GM23338 (cell line): Measurements from ENCODE around the gene C5orf47. TPM values are rescaled to one million over a fixed set of nuclear protein-coding genes. Genes with fewer than 3 reads are reported as not detected.

ENCODE experiments used
- ATAC-seq: fragments of 200-7000 bp; cut with Tn5 transposase; 3 replicates; pipeline ENCODE4 v1.9.1; 2020
- DNase-seq: peaks from one replicate; pipeline ENCODE4 v3.0.0-alpha.2; 2015; ENCODE audit warnings: low spot score
- H2AFZ ChIP-seq: fragments of 200-600 bp; sonication (generic); 2 replicates; pipeline ENCODE4 v1.8.0; 2016; ENCODE audit warnings: antibody characterized with exemption, mild to moderate bottlenecking, moderate library complexity
- H3F3A ChIP-seq: fragments of 200-600 bp; sonication (generic); replicated peaks from 2 replicates; pipeline ENCODE4 v1.8.0; 2017; ENCODE audit warnings: antibody characterized with exemption, mixed run types, low read depth
- H3K27ac ChIP-seq: fragments of 200-600 bp; sonication (generic); 2 replicates; pipeline ENCODE4 v1.6.1; 2016; ENCODE audit warnings: low read depth
- H3K27me3 ChIP-seq: fragments of 200-600 bp; sonication (generic); 2 replicates; pipeline ENCODE4 v1.8.0; 2016; ENCODE audit warnings: mild to moderate bottlenecking, mixed run types, moderate library complexity; ENCODE audit not compliant: insufficient read depth
- H3K36me3 ChIP-seq: fragments of 200-600 bp; sonication (generic); 2 replicates; pipeline ENCODE4 v1.8.0; 2016; ENCODE audit warnings: mild to moderate bottlenecking; ENCODE audit not compliant: insufficient read depth
- H3K4me1 ChIP-seq: fragments of 200-600 bp; sonication (generic); 2 replicates; pipeline ENCODE4 v1.8.0; 2016; ENCODE audit warnings: mild to moderate bottlenecking, moderate library complexity; ENCODE audit not compliant: insufficient read depth
- H3K4me2 ChIP-seq: fragments of 200-600 bp; sonication (generic); 2 replicates; pipeline ENCODE4 v1.7.1; 2017; ENCODE audit warnings: mixed run types
- H3K4me3 ChIP-seq: fragments of 200-600 bp; sonication (generic); 2 replicates; pipeline ENCODE4 v1.6.1; 2016; ENCODE audit warnings: mixed run types
- H3K79me2 ChIP-seq: fragments of 200-600 bp; sonication (generic); replicated peaks from 2 replicates; pipeline ENCODE4 v1.8.0; 2017; ENCODE audit warnings: mild to moderate bottlenecking; ENCODE audit not compliant: insufficient read depth
- H3K9me2 ChIP-seq: fragments of 200-600 bp; sonication (generic); 2 replicates; pipeline ENCODE4 v1.8.0; 2017; ENCODE audit not compliant: insufficient read depth
- H4K20me1 ChIP-seq: fragments of 200-600 bp; sonication (generic); replicated peaks from 2 replicates; pipeline ENCODE4 v1.8.0; 2017; ENCODE audit warnings: mild to moderate bottlenecking; ENCODE audit not compliant: insufficient read depth
- H3K27ac Mint-ChIP-seq: 2 replicates; pipeline ENCODE4 v1.8.0; 2020; ENCODE audit warnings: inconsistent platforms, mild to moderate bottlenecking, moderate library complexity, mixed read lengths
- H3K27me3 Mint-ChIP-seq: 3 replicates; pipeline ENCODE4 v1.8.0; 2022; ENCODE audit warnings: low read depth, mild to moderate bottlenecking, moderate library complexity, mixed read lengths, inconsistent platforms; ENCODE audit not compliant: insufficient read depth, poor library complexity
- H3K36me3 Mint-ChIP-seq: 3 replicates; pipeline ENCODE4 v1.8.0; 2021; ENCODE audit warnings: low read depth, mild to moderate bottlenecking, inconsistent platforms, moderate library complexity, mixed read lengths
- H3K4me1 Mint-ChIP-seq: 3 replicates; pipeline ENCODE4 v1.8.0; 2020; ENCODE audit warnings: mild to moderate bottlenecking, inconsistent platforms, mixed read lengths
- H3K4me3 Mint-ChIP-seq: 3 replicates; pipeline ENCODE4 v1.8.0; 2021; ENCODE audit warnings: moderate library complexity, mild to moderate bottlenecking, inconsistent platforms, mixed read lengths
- H3K9me3 Mint-ChIP-seq: 3 replicates; pipeline ENCODE4 v1.8.0; 2020; ENCODE audit warnings: moderate library complexity, mild to moderate bottlenecking, inconsistent platforms, mixed read lengths
- EZH2 ChIP-seq: fragments of 200-600 bp; sonication (generic); IDR thresholded peaks from one replicate; pipeline ENCODE4 v1.8.0; 2017; ENCODE audit warnings: antibody characterized with exemption, mild to moderate bottlenecking, low read depth; ENCODE audit not compliant: unreplicated experiment
- JUNB ChIP-seq: IDR thresholded peaks from one replicate; pipeline ENCODE4 v1.6.1; 2016; ENCODE audit warnings: antibody characterized with exemption; ENCODE audit not compliant: unreplicated experiment
- NANOG ChIP-seq: IDR thresholded peaks from 2 replicates; pipeline ENCODE4 v1.6.1; 2016; ENCODE audit warnings: antibody characterized with exemption, borderline replicate concordance
- POLR2AphosphoS5 ChIP-seq: IDR thresholded peaks from 2 replicates; pipeline ENCODE4 v1.6.1; 2016; ENCODE audit warnings: antibody characterized with exemption, low read depth
- STAT1 ChIP-seq: IDR thresholded peaks from one replicate; pipeline ENCODE4 v1.6.1; 2016; ENCODE audit warnings: antibody characterized with exemption; ENCODE audit not compliant: unreplicated experiment
- ZNF331 ChIP-seq: fragments of 250-450 bp; sonication (Bioruptor Pico); IDR thresholded peaks from 2 replicates; pipeline ENCODE4 v1.5.0; 2020; ENCODE audit warnings: low read depth, mild to moderate bottlenecking, moderate library complexity
- polyA plus RNA-seq: library from polyadenylated mRNA; unstranded; fragments of >200 nt; fragmentation: Nextera tagmentation; extraction: Ambion mirVana; gene quantifications from 2 replicates; pipeline ENCODE4 v1.2.1, GENCODE V29; 2016
- total RNA-seq: library from RNA; depleted of rRNA; stranded (reverse); fragments of >200 nt; shearing (Covaris generic); gene quantifications from 2 replicates; pipeline ENCODE4 v1.2.3, GENCODE V29; 2014
- TF ChIP-seq, protein P1 (sequence below): fragments of 250-450 bp; sonication (Bioruptor Pico); IDR thresholded peaks from 2 replicates; pipeline ENCODE4 v1.5.0; 2020; ENCODE audit warnings: mild to moderate bottlenecking, moderate library complexity
- TF ChIP-seq, protein P2 (sequence below), 2 experiments: fragments of 200-600 bp in 1 of 2; sonication (generic) in 1 of 2; conservative IDR thresholded peaks; 2 replicates each; pipeline versions ENCODE4 v1.5.1 to v1.6.1; 2016 to 2017; ENCODE audit warnings: antibody characterized with exemption in 2 of 2, low read depth in 2 of 2, mild to moderate bottlenecking in 2 of 2, moderate library complexity in 1 of 2

The C5orf47 gene
- total and polyA plus RNA-seq, 2 experiments from 2014 or later = 0.63 to 1.1 TPM

DNA sequence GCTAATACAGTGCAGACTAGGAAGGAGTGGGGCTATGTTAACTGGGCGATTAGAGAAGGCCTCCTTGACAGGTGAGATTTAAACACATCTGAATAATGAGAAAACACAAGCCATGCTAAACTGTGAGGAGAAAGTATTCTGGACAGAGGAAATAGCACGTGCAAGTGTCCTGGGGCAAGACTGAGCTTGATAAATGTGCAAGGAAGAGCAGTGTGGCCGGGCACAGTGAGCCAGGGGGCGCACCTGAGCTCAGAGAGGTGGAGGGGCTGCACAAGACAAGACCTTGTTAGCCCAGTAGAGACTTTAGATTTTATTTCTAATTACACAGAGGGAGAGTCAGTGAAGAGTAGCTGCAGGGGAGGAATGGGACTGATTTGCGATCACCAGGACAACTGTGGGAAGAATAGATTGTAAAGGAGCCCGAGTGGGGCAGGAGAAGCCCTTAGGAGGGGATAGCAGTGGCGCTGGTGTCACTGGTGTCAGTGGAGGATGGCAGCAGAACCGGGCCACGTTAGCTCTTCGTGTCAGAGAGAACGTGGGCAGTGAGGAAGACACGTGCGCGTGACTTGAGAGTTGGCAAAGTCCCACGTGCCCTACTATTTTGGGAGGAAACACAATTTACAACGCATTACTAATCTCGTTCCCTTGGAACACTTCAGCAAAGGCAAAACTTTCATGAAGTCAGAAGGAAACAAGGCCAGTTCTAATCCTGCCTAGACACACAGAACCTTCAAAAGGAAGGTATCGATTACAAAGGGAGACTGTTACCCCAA lies 17.9 kb upstream of the C5orf47 start:
- no peak overlapping the region; the same call in 1 of the 2 replicates for H3K27ac Mint-ChIP-seq
- H3K27me3 Mint-ChIP-seq = peaks cover 10% of the 10 kb centered on the region

DNA sequence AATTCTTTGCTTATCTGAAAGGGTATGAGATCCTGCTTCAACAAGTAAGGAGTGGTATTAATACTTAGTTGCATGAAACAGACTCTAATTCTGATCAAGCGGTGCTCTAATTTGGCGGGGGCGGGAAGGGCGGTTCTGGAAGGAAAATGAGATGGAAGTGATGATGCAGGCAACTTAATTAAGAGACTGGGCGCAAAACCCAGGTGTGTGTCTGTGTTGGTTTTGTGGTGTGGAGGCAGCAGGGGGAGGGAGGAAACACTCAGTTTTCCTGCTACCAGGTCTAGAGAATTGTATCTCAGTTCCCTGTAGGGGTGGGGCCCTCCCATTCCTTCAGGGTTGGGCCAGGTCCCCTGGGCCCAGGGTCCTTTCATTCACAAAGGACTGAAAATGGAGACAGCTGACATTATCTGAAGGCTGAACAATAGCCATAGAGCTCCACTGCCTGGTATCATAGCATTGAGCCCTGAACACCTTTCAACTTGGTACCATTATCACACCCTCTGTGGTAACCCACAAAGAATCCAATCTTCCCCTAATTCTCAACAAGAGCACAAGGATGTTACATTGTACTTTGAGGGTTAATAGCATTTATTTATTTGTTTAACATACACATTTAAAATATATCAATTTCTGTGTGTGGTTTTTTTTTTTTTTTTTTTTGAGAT lies 17.2 kb upstream of the C5orf47 start:
- DNase-seq = no peak
- TF ChIP-seq ZNF331 = no peak
- TF ChIP-seq, protein P1, sequence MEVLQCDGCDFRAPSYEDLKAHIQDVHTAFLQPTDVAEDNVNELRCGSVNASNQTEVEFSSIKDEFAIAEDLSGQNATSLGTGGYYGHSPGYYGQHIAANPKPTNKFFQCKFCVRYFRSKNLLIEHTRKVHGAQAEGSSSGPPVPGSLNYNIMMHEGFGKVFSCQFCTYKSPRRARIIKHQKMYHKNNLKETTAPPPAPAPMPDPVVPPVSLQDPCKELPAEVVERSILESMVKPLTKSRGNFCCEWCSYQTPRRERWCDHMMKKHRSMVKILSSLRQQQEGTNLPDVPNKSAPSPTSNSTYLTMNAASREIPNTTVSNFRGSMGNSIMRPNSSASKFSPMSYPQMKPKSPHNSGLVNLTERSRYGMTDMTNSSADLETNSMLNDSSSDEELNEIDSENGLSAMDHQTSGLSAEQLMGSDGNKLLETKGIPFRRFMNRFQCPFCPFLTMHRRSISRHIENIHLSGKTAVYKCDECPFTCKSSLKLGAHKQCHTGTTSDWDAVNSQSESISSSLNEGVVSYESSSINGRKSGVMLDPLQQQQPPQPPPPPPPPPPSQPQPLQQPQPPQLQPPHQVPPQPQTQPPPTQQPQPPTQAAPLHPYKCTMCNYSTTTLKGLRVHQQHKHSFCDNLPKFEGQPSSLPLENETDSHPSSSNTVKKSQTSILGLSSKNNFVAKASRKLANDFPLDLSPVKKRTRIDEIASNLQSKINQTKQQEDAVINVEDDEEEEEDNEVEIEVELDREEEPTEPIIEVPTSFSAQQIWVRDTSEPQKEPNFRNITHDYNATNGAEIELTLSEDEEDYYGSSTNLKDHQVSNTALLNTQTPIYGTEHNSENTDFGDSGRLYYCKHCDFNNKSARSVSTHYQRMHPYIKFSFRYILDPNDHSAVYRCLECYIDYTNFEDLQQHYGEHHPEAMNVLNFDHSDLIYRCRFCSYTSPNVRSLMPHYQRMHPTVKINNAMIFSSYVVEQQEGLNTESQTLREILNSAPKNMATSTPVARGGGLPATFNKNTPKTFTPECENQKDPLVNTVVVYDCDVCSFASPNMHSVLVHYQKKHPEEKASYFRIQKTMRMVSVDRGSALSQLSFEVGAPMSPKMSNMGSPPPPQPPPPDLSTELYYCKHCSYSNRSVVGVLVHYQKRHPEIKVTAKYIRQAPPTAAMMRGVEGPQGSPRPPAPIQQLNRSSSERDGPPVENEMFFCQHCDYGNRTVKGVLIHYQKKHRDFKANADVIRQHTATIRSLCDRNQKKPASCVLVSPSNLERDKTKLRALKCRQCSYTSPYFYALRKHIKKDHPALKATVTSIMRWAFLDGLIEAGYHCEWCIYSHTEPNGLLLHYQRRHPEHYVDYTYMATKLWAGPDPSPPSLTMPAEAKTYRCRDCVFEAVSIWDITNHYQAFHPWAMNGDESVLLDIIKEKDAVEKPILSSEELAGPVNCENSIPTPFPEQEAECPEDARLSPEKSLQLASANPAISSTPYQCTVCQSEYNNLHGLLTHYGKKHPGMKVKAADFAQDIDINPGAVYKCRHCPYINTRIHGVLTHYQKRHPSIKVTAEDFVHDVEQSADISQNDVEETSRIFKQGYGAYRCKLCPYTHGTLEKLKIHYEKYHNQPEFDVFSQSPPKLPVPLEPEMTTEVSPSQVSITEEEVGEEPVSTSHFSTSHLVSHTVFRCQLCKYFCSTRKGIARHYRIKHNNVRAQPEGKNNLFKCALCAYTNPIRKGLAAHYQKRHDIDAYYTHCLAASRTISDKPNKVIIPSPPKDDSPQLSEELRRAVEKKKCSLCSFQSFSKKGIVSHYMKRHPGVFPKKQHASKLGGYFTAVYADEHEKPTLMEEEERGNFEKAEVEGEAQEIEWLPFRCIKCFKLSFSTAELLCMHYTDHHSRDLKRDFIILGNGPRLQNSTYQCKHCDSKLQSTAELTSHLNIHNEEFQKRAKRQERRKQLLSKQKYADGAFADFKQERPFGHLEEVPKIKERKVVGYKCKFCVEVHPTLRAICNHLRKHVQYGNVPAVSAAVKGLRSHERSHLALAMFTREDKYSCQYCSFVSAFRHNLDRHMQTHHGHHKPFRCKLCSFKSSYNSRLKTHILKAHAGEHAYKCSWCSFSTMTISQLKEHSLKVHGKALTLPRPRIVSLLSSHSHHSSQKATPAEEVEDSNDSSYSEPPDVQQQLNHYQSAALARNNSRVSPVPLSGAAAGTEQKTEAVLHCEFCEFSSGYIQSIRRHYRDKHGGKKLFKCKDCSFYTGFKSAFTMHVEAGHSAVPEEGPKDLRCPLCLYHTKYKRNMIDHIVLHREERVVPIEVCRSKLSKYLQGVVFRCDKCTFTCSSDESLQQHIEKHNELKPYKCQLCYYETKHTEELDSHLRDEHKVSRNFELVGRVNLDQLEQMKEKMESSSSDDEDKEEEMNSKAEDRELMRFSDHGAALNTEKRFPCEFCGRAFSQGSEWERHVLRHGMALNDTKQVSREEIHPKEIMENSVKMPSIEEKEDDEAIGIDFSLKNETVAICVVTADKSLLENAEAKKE (CRISPR knock-in tag) = no peak
- TF ChIP-seq NANOG = no peak
- TF ChIP-seq, protein P2, sequence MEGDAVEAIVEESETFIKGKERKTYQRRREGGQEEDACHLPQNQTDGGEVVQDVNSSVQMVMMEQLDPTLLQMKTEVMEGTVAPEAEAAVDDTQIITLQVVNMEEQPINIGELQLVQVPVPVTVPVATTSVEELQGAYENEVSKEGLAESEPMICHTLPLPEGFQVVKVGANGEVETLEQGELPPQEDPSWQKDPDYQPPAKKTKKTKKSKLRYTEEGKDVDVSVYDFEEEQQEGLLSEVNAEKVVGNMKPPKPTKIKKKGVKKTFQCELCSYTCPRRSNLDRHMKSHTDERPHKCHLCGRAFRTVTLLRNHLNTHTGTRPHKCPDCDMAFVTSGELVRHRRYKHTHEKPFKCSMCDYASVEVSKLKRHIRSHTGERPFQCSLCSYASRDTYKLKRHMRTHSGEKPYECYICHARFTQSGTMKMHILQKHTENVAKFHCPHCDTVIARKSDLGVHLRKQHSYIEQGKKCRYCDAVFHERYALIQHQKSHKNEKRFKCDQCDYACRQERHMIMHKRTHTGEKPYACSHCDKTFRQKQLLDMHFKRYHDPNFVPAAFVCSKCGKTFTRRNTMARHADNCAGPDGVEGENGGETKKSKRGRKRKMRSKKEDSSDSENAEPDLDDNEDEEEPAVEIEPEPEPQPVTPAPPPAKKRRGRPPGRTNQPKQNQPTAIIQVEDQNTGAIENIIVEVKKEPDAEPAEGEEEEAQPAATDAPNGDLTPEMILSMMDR (conservative IDR thresholded peaks at IDR 0.05; ENCODE audit: low read depth in 2 of 2) = no peak
- no peak for TF ChIP-seq EZH2

More for the DNA sequence above, 17.9 kb upstream of the C5orf47 start:
- Histone ChIP-seq H2AFZ (0 out of 2 replicates have a peak overlapping the region, but pooled peaks have one; percentile 11), H3K4me1 (peaks cover 58% of the 10 kb centered on the region), H4K20me1 (no peaks in the 10 kb centered on the region), H3K36me3 (no peaks in the 10 kb centered on the region), H3K27ac (peak overlapping the region; percentile 82; the same call in 1 of the 2 replicates), H3F3A (peaks cover 9% of the 10 kb centered on the region; the same call in 1 of the 2 replicates), H3K79me2 (no peaks in the 10 kb centered on the region), H3K27me3 (no peaks in the 10 kb centered on the region), H3K9me2 (no peaks in the 10 kb centered on the region), H3K4me2 (0 out of 2 replicates have a peak overlapping the region, but pooled peaks have one; percentile 29), H3K4me3 (no peak overlapping the region)
- TF ChIP-seq, protein P2 (conservative IDR thresholded peaks at IDR 0.05; ENCODE audit: low read depth in 2 of 2) = peak; percentile 56 to 58
- no peak for TF ChIP-seq STAT1
- no peak for TF ChIP-seq POLR2AphosphoS5
- TF ChIP-seq JUNB = no peak
- no peak for TF ChIP-seq EZH2
- no peak for ATAC-seq
- peaks cover 1% of the 10 kb centered on the region; the same call in 1 of the 3 replicates for H3K36me3 Mint-ChIP-seq
- peaks cover 1% of the 10 kb centered on the region; the same call in 2 of the 3 replicates for H3K9me3 Mint-ChIP-seq
- H3K4me1 Mint-ChIP-seq = peaks cover 57% of the 10 kb centered on the region
- no peak for DNase-seq
- no peak overlapping the region; the same call in 2 of the 3 replicates for H3K4me3 Mint-ChIP-seq

More for the DNA sequence above, 17.2 kb upstream of the C5orf47 start:
- peak overlapping the region; percentile 85 for H3K4me2 ChIP-seq
- no peaks in the 10 kb centered on the region for H3K36me3 ChIP-seq
- Mint-ChIP-seq H3K27me3 (peaks cover 10% of the 10 kb centered on the region), H3K4me1 (peaks cover 57% of the 10 kb centered on the region), H3K36me3 (peaks cover 7% of the 10 kb centered on the region; the same call in 1 of the 3 replicates), H3K27ac (0 out of 2 replicates have a peak overlapping the region, but pooled peaks have one; percentile 3), H3K9me3 (peaks cover 7% of the 10 kb centered on the region; the same call in 2 of the 3 replicates), H3K4me3 (no peak overlapping the region)
- no peaks in the 10 kb centered on the region for H4K20me1 ChIP-seq
- H3K27ac ChIP-seq = peak overlapping the region; percentile 82
- no peak overlapping the region for H3K4me3 ChIP-seq
- H3K9me2 ChIP-seq = no peaks in the 10 kb centered on the region
- H3F3A ChIP-seq = peaks cover 9% of the 10 kb centered on the region; the same call in 1 of the 2 replicates
- H3K79me2 ChIP-seq = no peaks in the 10 kb centered on the region
- no peaks in the 10 kb centered on the region for H3K27me3 ChIP-seq
- 0 out of 2 replicates have a peak overlapping the region, but pooled peaks have one; percentile 11 for H2AFZ ChIP-seq
- peaks cover 58% of the 10 kb centered on the region for H3K4me1 ChIP-seq
- ATAC-seq = no peak
